ENCODE data around the gene NCDN. TPM values are rescaled to one million over a fixed set of nuclear protein-coding genes. Genes with fewer than 3 reads are reported as not detected.

The NCDN gene
- total and polyA plus RNA-seq, 2 of the 8 experiments (the other 6 are each of a cell fraction or from before 2014, with no cell fraction given), result 26.2 to 35.4 TPM

- ChIA-PET CTCF (ENCODE audit: partially characterized antibody) (interaction anchor here (0.9 to 4.4 kb wide), 6 partner anchors 13 to 142 kb away, joined by 3 to 20 read pairs (median 7); partner anchors contain the start of gene TFAP2E), POLR2A (ENCODE audit: partially characterized antibody) (interaction anchor here (0.6 to 2.7 kb wide), 3 partner anchors 8 to 106 kb away, joined by 3 to 11 read pairs (median 10); no protein-coding TSS in a partner anchor)
- H4K91ac ChIP-seq (replicated peaks; ENCODE audit: insufficient read length, low read length), result no peak overlapping the region
- TF ChIP-seq HDAC2 (IDR thresholded peaks at IDR 0.05; ENCODE audit: borderline replicate concordance in 1 of 2, low read depth in 2 of 2, low read length in 2 of 2) (no peak), E2F6 (IDR thresholded peaks at IDR 0.05) (no peak), TAF7 (optimal IDR thresholded peaks at IDR 0.05; ENCODE audit: borderline replicate concordance, low read depth, low read length) (no peak)
Measured at GRCh38 chr1:35585281-35585680, 27.7 kb downstream of the NCDN start.

More at GRCh38 chr1:35585281-35585680, 27.7 kb downstream of the NCDN start:
- Histone ChIP-seq H3K23ac (ENCODE audit: insufficient read length) (no peak overlapping the region), H4K20me1 (replicated peaks in 1 of 2; ENCODE audit: control insufficient read depth in 1 of 2, insufficient read depth in 2 of 2, low read length in 2 of 2) (peaks cover 0 to 10% of the 10 kb centered on the region in 2 experiments), H3K79me2 (ENCODE audit: control insufficient read depth in 1 of 2, insufficient read depth in 2 of 2, low read length in 2 of 2) (no peaks in the 10 kb centered on the region), H3K9me3 (ENCODE audit: insufficient read depth in 2 of 2, low read depth in 1 of 2, low read length in 1 of 2) (no peaks in the 10 kb centered on the region), H3K4ac (replicated peaks; ENCODE audit: insufficient read length, low read depth, low read length) (no peak overlapping the region), H3K4me1 (replicated peaks in 1 of 4; ENCODE audit: control insufficient read depth in 3 of 4, insufficient read depth in 4 of 4, low read length in 3 of 4) (peaks cover 0 to 8% (median 3%) of the 10 kb centered on the region in 4 experiments; a peak in 3 of 7 replicates), H3K56ac (replicated peaks; ENCODE audit: insufficient read length, low read depth, low read length) (no peak overlapping the region), H3K79me1 (ENCODE audit: low read depth, low read length) (no peaks in the 10 kb centered on the region), H3K4me2 (ENCODE audit: insufficient read depth in 1 of 2, low read depth in 2 of 2, low read length in 2 of 2) (no peak overlapping the region), H2BK120ac (replicated peaks; ENCODE audit: low read depth, low read length) (no peak overlapping the region), H2AK5ac (ENCODE audit: low read depth, low read length) (no peak overlapping the region), H3K36me3 (ENCODE audit: control insufficient read depth in 2 of 4, insufficient read depth in 4 of 4, low read length in 3 of 4) (no peaks in the 10 kb centered on the region), H3K14ac (ENCODE audit: insufficient read length) (no peak overlapping the region), H2BK12ac (ENCODE audit: low read depth, low read length) (no peak overlapping the region), H3K27me3 (replicated peaks in 1 of 4; ENCODE audit: control insufficient read depth in 3 of 4, extremely low read depth in 1 of 4, insufficient read depth in 3 of 4, low read length in 3 of 4) (peaks cover 0 to 2% (median 0%) of the 10 kb centered on the region in 4 experiments; a peak in 1 of 7 replicates), H4K8ac (ENCODE audit: extremely low read depth, insufficient read depth, low read length) (no peak overlapping the region), H2BK20ac (ENCODE audit: low read length) (no peak overlapping the region), H2AFZ (ENCODE audit: low read length) (no peak overlapping the region), H2BK15ac (ENCODE audit: low read length) (no peak overlapping the region), H3K23me2 (ENCODE audit: low read depth, low read length) (no peaks in the 10 kb centered on the region; the same call in 1 of the 2 replicates), H3K18ac (ENCODE audit: extremely low read depth, low read length) (no peak overlapping the region), H3K27ac (ENCODE audit: low read depth, low read length) (no peak overlapping the region), H2BK5ac (ENCODE audit: low read depth, low read length) (no peak overlapping the region), H3K4me3 (ENCODE audit: extremely low read depth in 1 of 4, insufficient read depth in 2 of 4, low read depth in 3 of 4, low read length in 4 of 4) (no peak overlapping the region), H3K9ac (replicated peaks in 1 of 4; ENCODE audit: extremely low read depth in 1 of 4, low read depth in 3 of 4, low read length in 3 of 4) (no peak overlapping the region), H4K5ac (ENCODE audit: insufficient read length, low read depth, low read length) (no peak overlapping the region)
- whole genome bisulfite sequencing, 2 experiments (ENCODE audit: extremely low coverage in 1 of 2, insufficient coverage in 1 of 2, insufficient read length in 1 of 2, insufficient replicate concordance in 2 of 2, low coverage in 1 of 2, low lambda C conversion rate in 2 of 2, missing lambda C conversion rate in 1 of 2), result 86% methylated on average over 3 of the region's 3 CpGs; no CpG with 5 or more reads in 1 of the 2 experiments
- DNase-seq (ENCODE audit: low read depth in 1 of 2, low spot score in 2 of 2) (no peak), FAIRE-seq (no peak)

Measured in H1 (cell line).